Subcutaneous abdominal adipose tissue (tissue), 5 donors: ENCODE measurements around the gene MLX.
"Not testable (repeated sequence)": the region's sequence is repeated elsewhere in the genome, so short reads cannot be mapped to it uniquely, and the experiment has no call there.

Experiments
- H3K27ac ChIP-seq: one replicate; pipeline ENCODE4 v1.7.0; 2013; ENCODE audit warnings: low read depth, mild to moderate bottlenecking, inconsistent platforms, low read length, moderate library complexity
- H3K27me3 ChIP-seq, 5 donors: one replicate each; pipeline ENCODE4 v1.7.0; 2013; ENCODE audit warnings: low read length in 5 of 5, inconsistent platforms in 1 of 5; ENCODE audit not compliant: control insufficient read depth in 5 of 5, insufficient read depth in 4 of 5
- H3K36me3 ChIP-seq, 5 donors: one replicate each; pipeline ENCODE4 v1.7.0; 2013; ENCODE audit warnings: low read length in 5 of 5; ENCODE audit not compliant: control insufficient read depth in 5 of 5, insufficient read depth in 5 of 5
- H3K4me1 ChIP-seq, 5 donors: one replicate each; pipeline ENCODE4 v1.7.0; 2013; ENCODE audit warnings: low read length in 5 of 5, mild to moderate bottlenecking in 3 of 5, moderate library complexity in 1 of 5; ENCODE audit not compliant: control insufficient read depth in 5 of 5, insufficient read depth in 5 of 5
- H3K4me3 ChIP-seq, 5 donors: one replicate each; pipeline ENCODE4 v1.7.0; 2013; ENCODE audit warnings: low read length in 5 of 5, low read depth in 1 of 5
- H3K9ac ChIP-seq, 5 donors: one replicate each; pipeline ENCODE4 v1.7.0; 2013; ENCODE audit warnings: low read length in 5 of 5, mild to moderate bottlenecking in 4 of 5, moderate library complexity in 3 of 5
- H3K9me3 ChIP-seq, 5 donors: one replicate each; pipeline ENCODE4 v1.7.0; 2013; ENCODE audit warnings: low read length in 5 of 5; ENCODE audit not compliant: control insufficient read depth in 5 of 5
- donor health status: healthy.
- donor health status: healthy.
- donor health status: healthy.
- donor health status: healthy.
- donor health status: healthy.

MLX gene

DNA sequence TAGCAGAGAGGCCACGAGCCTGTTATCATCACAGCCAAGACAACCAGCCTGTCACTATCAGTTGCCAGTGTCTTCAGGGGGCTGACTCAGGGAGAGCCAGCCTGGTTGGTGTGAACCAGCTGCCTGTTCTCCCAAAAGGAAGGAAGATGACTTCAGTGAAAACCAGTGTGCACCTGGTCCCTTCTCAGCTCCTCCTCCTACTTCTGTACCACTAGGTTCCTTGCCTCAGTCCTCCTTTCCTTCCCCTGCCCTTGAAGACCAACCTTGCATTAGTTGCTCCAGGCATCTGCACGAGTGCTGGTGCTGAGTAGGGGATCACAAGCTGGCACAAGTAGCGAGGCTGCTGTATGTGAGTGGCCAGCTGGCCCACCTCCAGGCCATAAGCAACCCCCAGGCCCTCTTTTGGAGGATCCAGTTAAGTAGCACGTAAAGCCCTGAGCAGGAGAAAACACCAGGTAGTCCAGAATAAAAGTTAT is 51.1 kb downstream of the MLX start:
- H3K9ac ChIP-seq: peak overlapping the region in 2 of 5 donors; percentile 1 to 43
- no peak overlapping the region for H3K4me3 ChIP-seq
- no peaks in the 10 kb centered on the region for H3K9me3 ChIP-seq
- peaks cover 0 to 32% (median 26%) of the 10 kb centered on the region in 5 donors for H3K36me3 ChIP-seq
- no peak overlapping the region for H3K27ac ChIP-seq
- peaks cover 0 to 8% (median 6%) of the 10 kb centered on the region in 5 donors for H3K4me1 ChIP-seq
- no peaks in the 10 kb centered on the region for H3K27me3 ChIP-seq

- Histone ChIP-seq H3K4me3 (no peak overlapping the region), H3K27ac (no peak overlapping the region), H3K36me3 (peaks cover 0 to 26% (median 23%) of the 10 kb centered on the region in 5 donors)
Observed at GRCh38 chr17:42618442-42619150, 51.7 kb downstream of the MLX start.

GRCh38 chr17:42621987-42622386 is 55.1 kb downstream of the MLX start:
- H3K9me3 ChIP-seq, H3K4me3 ChIP-seq, H3K27me3 ChIP-seq, H3K27ac ChIP-seq, H3K4me1 ChIP-seq, H3K36me3 ChIP-seq, H3K9ac ChIP-seq: not testable (repeated sequence)

More at GRCh38 chr17:42618442-42619150, 51.7 kb downstream of the MLX start:
- H3K9ac ChIP-seq: peak overlapping the region in 1 of 5 donors; percentile 1
- no peaks in the 10 kb centered on the region for H3K27me3 ChIP-seq
- no peaks in the 10 kb centered on the region for H3K9me3 ChIP-seq
- H3K4me1 ChIP-seq: peaks cover 0 to 8% (median 6%) of the 10 kb centered on the region in 5 donors
